H9 (cell line): ENCODE results near the gene DKKL1. TPM values are rescaled to one million over a fixed set of nuclear protein-coding genes. Genes with fewer than 3 reads are reported as not detected.

ENCODE experiments used
- DNase-seq: peaks from one replicate; pipeline ENCODE4 v3.0.0-alpha.2; 2017
- H2AFZ ChIP-seq: one replicate; pipeline ENCODE4 v1.6.1; 2013; ENCODE audit warnings: mild to moderate bottlenecking, low read length, control low read depth, moderate library complexity
- H2AK5ac ChIP-seq: 2 replicates; pipeline ENCODE4 v1.6.1; 2013; ENCODE audit warnings: low read length, control low read depth, mixed read lengths; ENCODE audit not compliant: insufficient read length
- H2BK120ac ChIP-seq: one replicate; pipeline ENCODE4 v1.6.1; 2013; ENCODE audit warnings: low read depth, mild to moderate bottlenecking, low read length, control low read depth, inconsistent platforms; ENCODE audit not compliant: poor library complexity, severe bottlenecking
- H2BK12ac ChIP-seq: 2 replicates; pipeline ENCODE4 v1.6.1; 2013; ENCODE audit warnings: low read length, control low read depth, mixed read lengths, low read depth; ENCODE audit not compliant: insufficient read length
- H2BK15ac ChIP-seq: 2 replicates; pipeline ENCODE4 v1.6.1; 2013; ENCODE audit warnings: low read depth, low read length, control low read depth
- H2BK20ac ChIP-seq: one replicate; pipeline ENCODE4 v1.6.1; 2013; ENCODE audit warnings: low read depth, mild to moderate bottlenecking, low read length, control low read depth, inconsistent platforms; ENCODE audit not compliant: poor library complexity, severe bottlenecking
- H2BK5ac ChIP-seq: 2 replicates; pipeline ENCODE4 v1.6.1; 2013; ENCODE audit warnings: low read length, control low read depth, mixed read lengths; ENCODE audit not compliant: insufficient read length
- H3K14ac ChIP-seq: 2 replicates; pipeline ENCODE4 v1.6.1; 2013; ENCODE audit warnings: low read length, control low read depth; ENCODE audit not compliant: insufficient read depth
- H3K18ac ChIP-seq: 2 replicates; pipeline ENCODE4 v1.6.1; 2013; ENCODE audit warnings: low read depth, mild to moderate bottlenecking, mixed read lengths, low read length, control low read depth; ENCODE audit not compliant: insufficient read length
- H3K23ac ChIP-seq: 2 replicates; pipeline ENCODE4 v1.6.1; 2013; ENCODE audit warnings: low read length, control low read depth, mixed read lengths, low read depth; ENCODE audit not compliant: insufficient read length
- H3K23me2 ChIP-seq: 2 replicates; pipeline ENCODE4 v1.6.1; 2013; ENCODE audit warnings: low read depth, mild to moderate bottlenecking, mixed read lengths, low read length, control low read depth; ENCODE audit not compliant: insufficient read length, poor library complexity, severe bottlenecking
- H3K27ac ChIP-seq: 2 replicates; pipeline ENCODE4 v1.5.1; 2013; ENCODE audit warnings: low read length, control low read depth, mixed read lengths, low read depth; ENCODE audit not compliant: insufficient read length
- H3K27me3 ChIP-seq: 2 replicates; pipeline ENCODE4 v1.6.1; 2013; ENCODE audit warnings: low read length, control low read depth, inconsistent platforms; ENCODE audit not compliant: insufficient read depth
- H3K4ac ChIP-seq: 2 replicates; pipeline ENCODE4 v1.6.1; 2013; ENCODE audit warnings: low read depth, mild to moderate bottlenecking, control low read depth, inconsistent platforms, low read length, moderate library complexity
- H3K4me1 ChIP-seq: 2 replicates; pipeline ENCODE4 v1.6.1; 2013; ENCODE audit warnings: low read length, control low read depth, inconsistent platforms; ENCODE audit not compliant: insufficient read depth
- H3K4me2 ChIP-seq: 2 replicates; pipeline ENCODE4 v1.6.1; 2013; ENCODE audit warnings: low read length, control low read depth, mixed read lengths; ENCODE audit not compliant: insufficient read length, insufficient read depth
- H3K56ac ChIP-seq: 2 replicates; pipeline ENCODE4 v1.6.1; 2013; ENCODE audit warnings: low read depth, mild to moderate bottlenecking, mixed read lengths, low read length, control low read depth; ENCODE audit not compliant: insufficient read length
- H3K79me1 ChIP-seq: 2 replicates; pipeline ENCODE4 v1.6.1; 2013; ENCODE audit warnings: low read depth, mild to moderate bottlenecking, moderate library complexity, low read length, control low read depth, inconsistent platforms; ENCODE audit not compliant: insufficient read depth, poor library complexity, severe bottlenecking
- H3K79me2 ChIP-seq: 2 replicates; pipeline ENCODE4 v1.6.1; 2013; ENCODE audit warnings: low read length, control low read depth, inconsistent platforms; ENCODE audit not compliant: insufficient read depth
- H3K9ac ChIP-seq: 2 replicates; pipeline ENCODE4 v1.6.1; 2013; ENCODE audit warnings: low read length, control low read depth, mixed read lengths; ENCODE audit not compliant: insufficient read length; ENCODE audit errors: extremely low read depth
- H3K9me3 ChIP-seq: one replicate; pipeline ENCODE4 v1.6.1; 2013; ENCODE audit warnings: low read depth, low read length, inconsistent platforms; ENCODE audit not compliant: control insufficient read depth
- H3T11ph ChIP-seq: one replicate; pipeline ENCODE4 v1.6.1; 2013; ENCODE audit warnings: mild to moderate bottlenecking, low read length, control low read depth, inconsistent platforms
- H4K20me1 ChIP-seq: one replicate; pipeline ENCODE4 v1.6.1; 2013; ENCODE audit not compliant: control insufficient read depth, insufficient read length, insufficient read depth
- H4K5ac ChIP-seq: 2 replicates; pipeline ENCODE4 v1.6.1; 2013; ENCODE audit warnings: low read depth, mild to moderate bottlenecking, mixed read lengths, low read length, control low read depth; ENCODE audit not compliant: insufficient read length
- H4K8ac ChIP-seq: replicated peaks from 2 replicates; pipeline ENCODE4 v1.6.1; 2013; ENCODE audit warnings: low read length, control low read depth, mixed read lengths, low read depth; ENCODE audit not compliant: insufficient read length
- H4K91ac ChIP-seq: 2 replicates; pipeline ENCODE4 v1.6.1; 2013; ENCODE audit warnings: low read depth, mild to moderate bottlenecking, moderate library complexity, mixed read lengths, low read length, control low read depth; ENCODE audit not compliant: insufficient read length
- H3K27ac Mint-ChIP-seq, 3 experiments: 2 replicates in 2 of 3; 3 replicates in 1 of 3; pipeline ENCODE4 v1.8.0; 2020 to 2021; ENCODE audit warnings: mixed read lengths in 3 of 3, mild to moderate bottlenecking in 1 of 3, moderate library complexity in 1 of 3
- H3K27me3 Mint-ChIP-seq: 2 replicates; pipeline ENCODE4 v1.8.0; 2021; ENCODE audit warnings: low read depth, mild to moderate bottlenecking, moderate library complexity, mixed read lengths
- H3K36me3 Mint-ChIP-seq, 3 experiments: 2 replicates in 2 of 3; 3 replicates in 1 of 3; pipeline ENCODE4 v1.8.0; 2020 to 2021; ENCODE audit warnings: low read depth in 3 of 3, mixed read lengths in 3 of 3; ENCODE audit not compliant: insufficient read depth in 1 of 3
- H3K4me1 Mint-ChIP-seq, 2 experiments: 2 replicates each; pipeline ENCODE4 v1.8.0; 2020; ENCODE audit warnings: mixed read lengths in 2 of 2
- H3K4me3 Mint-ChIP-seq, 2 experiments: 2 replicates in 1 of 2; 3 replicates in 1 of 2; pipeline ENCODE4 v1.8.0; 2020 to 2021; ENCODE audit warnings: mild to moderate bottlenecking in 2 of 2, mixed read lengths in 2 of 2, moderate library complexity in 1 of 2
- H3K9me3 Mint-ChIP-seq, 2 experiments: 2 replicates in 1 of 2; 3 replicates in 1 of 2; pipeline ENCODE4 v1.8.0; 2020; ENCODE audit warnings: mild to moderate bottlenecking in 2 of 2, mixed read lengths in 2 of 2, moderate library complexity in 1 of 2
- WGBS: extraction: QIAGEN DNeasy Blood & Tissue Kit; methylation state at CpG from one replicate; pipeline ENCODE4 v1.1.7; 2013; ENCODE audit warnings: missing lambda C conversion rate, low lambda C conversion rate, mixed read lengths; ENCODE audit not compliant: insufficient read length; ENCODE audit errors: extremely low coverage; 5-methylcytosine and 5-hydroxymethylcytosine counted together
- total RNA-seq: library from RNA; stranded (reverse); gene quantifications from 2 replicates; pipeline ENCODE4 v1.2.1, GENCODE V29; 2021
- TF ChIP-seq, protein P1 (sequence below): fragments of 200-600 bp; sonication (generic); conservative IDR thresholded peaks from 3 replicates; pipeline ENCODE4 v1.8.0; 2021; ENCODE audit warnings: antibody characterized with exemption, mild to moderate bottlenecking

Gene DKKL1
- total RNA-seq, 1 experiment from 2014 or later, result 3.5 TPM

DNA sequence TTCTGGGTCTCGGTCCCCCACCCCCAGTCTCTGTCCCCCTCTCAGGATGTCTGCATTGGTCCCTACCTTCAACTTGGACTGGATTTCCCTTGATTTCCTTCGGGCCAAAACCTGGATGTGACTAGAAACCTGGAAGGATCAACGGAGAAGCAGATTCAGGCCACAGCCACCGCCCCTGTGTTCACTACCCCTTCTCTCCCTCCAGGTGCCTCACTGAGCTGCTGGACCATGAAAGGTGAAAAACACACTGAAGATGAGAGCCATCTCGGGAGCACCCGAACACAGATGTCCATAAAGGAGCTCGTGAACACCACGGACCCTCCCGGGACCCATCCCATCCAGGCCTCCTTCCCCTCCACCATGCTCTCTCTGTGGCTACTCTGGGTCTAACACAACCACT, 6.5 kb upstream of the DKKL1 start:
- H3K4me3 Mint-ChIP-seq, result no peak overlapping the region; a peak in 1 of 5 replicates
- Histone ChIP-seq H2AFZ (no peak overlapping the region), H4K5ac (no peak overlapping the region), H3K14ac (no peak overlapping the region), H3T11ph (no peak overlapping the region), H3K4me1 (no peaks in the 10 kb centered on the region), H3K9me3 (no peaks in the 10 kb centered on the region), H3K4ac (no peak overlapping the region), H2BK120ac (no peak overlapping the region), H4K91ac (no peak overlapping the region), H3K27me3 (no peaks in the 10 kb centered on the region), H2BK12ac (no peak overlapping the region), H2BK20ac (no peak overlapping the region), H3K79me2 (peaks cover 6% of the 10 kb centered on the region; the same call in 1 of the 2 replicates), H3K23me2 (no peaks in the 10 kb centered on the region), H3K23ac (no peak overlapping the region), H3K4me2 (no peak overlapping the region), H3K18ac (no peak overlapping the region), H2BK15ac (no peak overlapping the region), H4K8ac (no peak overlapping the region), H2AK5ac (no peak overlapping the region), H3K56ac (no peak overlapping the region), H3K79me1 (peaks cover 6% of the 10 kb centered on the region), H4K20me1 (no peaks in the 10 kb centered on the region), H2BK5ac (no peak overlapping the region), H3K9ac (peak overlapping the region; percentile 13), H3K27ac (no peak overlapping the region)
- DNase-seq, result no peak
- peaks cover 4 to 27% of the 10 kb centered on the region in 2 experiments for H3K4me1 Mint-ChIP-seq
- no peaks in the 10 kb centered on the region for H3K27me3 Mint-ChIP-seq
- TF ChIP-seq, protein P1, sequence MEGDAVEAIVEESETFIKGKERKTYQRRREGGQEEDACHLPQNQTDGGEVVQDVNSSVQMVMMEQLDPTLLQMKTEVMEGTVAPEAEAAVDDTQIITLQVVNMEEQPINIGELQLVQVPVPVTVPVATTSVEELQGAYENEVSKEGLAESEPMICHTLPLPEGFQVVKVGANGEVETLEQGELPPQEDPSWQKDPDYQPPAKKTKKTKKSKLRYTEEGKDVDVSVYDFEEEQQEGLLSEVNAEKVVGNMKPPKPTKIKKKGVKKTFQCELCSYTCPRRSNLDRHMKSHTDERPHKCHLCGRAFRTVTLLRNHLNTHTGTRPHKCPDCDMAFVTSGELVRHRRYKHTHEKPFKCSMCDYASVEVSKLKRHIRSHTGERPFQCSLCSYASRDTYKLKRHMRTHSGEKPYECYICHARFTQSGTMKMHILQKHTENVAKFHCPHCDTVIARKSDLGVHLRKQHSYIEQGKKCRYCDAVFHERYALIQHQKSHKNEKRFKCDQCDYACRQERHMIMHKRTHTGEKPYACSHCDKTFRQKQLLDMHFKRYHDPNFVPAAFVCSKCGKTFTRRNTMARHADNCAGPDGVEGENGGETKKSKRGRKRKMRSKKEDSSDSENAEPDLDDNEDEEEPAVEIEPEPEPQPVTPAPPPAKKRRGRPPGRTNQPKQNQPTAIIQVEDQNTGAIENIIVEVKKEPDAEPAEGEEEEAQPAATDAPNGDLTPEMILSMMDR, result no peak
- peaks cover 62 to 76% (median 71%) of the 10 kb centered on the region in 3 experiments; a peak in 6 of 7 replicates for H3K36me3 Mint-ChIP-seq
- no peaks in the 10 kb centered on the region for H3K9me3 Mint-ChIP-seq
- no CpG with 5 or more reads among the region's 9 CpGs for WGBS
- peak overlapping the region in 1 of 3 experiments; percentile 44; a peak in 1 of 7 replicates for H3K27ac Mint-ChIP-seq
